ENCODE measurements around the gene AP1S3.

AP1S3 gene

DNA sequence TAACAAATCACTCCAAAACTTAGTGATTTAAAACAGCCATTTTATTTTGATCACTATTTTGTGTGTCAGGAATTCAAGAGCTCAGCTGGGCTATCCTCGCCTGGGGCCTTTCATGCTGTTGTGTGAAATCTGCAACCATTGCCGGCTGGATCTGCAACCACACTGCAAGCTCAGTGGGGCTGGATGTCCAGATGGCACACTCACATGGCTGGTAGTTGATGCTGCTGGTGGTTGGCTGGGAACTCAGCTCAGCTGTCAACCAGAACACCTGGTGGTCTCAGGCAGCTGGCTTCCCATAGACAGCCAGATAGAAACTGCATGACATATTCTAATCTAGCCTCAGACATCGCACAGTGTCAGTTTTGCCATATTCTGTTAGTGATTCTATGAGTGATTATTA is 30.6 kb upstream of the AP1S3 start:
- no peaks in the 10 kb centered on the region for H3K27me3 ChIP-seq (replicated peaks; ENCODE audit: control insufficient read depth, insufficient read depth, low read length)
- no peak overlapping the region for H3K4me3 ChIP-seq (replicated peaks; ENCODE audit: low read depth, low read length)
- no peaks in the 10 kb centered on the region; the same call in none of the 2 replicates for H3K36me3 ChIP-seq (ENCODE audit: control insufficient read depth, insufficient read depth, low read length)
- DNase-seq (ENCODE audit: extremely low read depth, insufficient read length): no peak
- TF ChIP-seq, protein P1, sequence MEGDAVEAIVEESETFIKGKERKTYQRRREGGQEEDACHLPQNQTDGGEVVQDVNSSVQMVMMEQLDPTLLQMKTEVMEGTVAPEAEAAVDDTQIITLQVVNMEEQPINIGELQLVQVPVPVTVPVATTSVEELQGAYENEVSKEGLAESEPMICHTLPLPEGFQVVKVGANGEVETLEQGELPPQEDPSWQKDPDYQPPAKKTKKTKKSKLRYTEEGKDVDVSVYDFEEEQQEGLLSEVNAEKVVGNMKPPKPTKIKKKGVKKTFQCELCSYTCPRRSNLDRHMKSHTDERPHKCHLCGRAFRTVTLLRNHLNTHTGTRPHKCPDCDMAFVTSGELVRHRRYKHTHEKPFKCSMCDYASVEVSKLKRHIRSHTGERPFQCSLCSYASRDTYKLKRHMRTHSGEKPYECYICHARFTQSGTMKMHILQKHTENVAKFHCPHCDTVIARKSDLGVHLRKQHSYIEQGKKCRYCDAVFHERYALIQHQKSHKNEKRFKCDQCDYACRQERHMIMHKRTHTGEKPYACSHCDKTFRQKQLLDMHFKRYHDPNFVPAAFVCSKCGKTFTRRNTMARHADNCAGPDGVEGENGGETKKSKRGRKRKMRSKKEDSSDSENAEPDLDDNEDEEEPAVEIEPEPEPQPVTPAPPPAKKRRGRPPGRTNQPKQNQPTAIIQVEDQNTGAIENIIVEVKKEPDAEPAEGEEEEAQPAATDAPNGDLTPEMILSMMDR (IDR thresholded peaks at IDR 0.05; ENCODE audit: insufficient read depth, low read length, poor library complexity, severe bottlenecking): no peak

DNA sequence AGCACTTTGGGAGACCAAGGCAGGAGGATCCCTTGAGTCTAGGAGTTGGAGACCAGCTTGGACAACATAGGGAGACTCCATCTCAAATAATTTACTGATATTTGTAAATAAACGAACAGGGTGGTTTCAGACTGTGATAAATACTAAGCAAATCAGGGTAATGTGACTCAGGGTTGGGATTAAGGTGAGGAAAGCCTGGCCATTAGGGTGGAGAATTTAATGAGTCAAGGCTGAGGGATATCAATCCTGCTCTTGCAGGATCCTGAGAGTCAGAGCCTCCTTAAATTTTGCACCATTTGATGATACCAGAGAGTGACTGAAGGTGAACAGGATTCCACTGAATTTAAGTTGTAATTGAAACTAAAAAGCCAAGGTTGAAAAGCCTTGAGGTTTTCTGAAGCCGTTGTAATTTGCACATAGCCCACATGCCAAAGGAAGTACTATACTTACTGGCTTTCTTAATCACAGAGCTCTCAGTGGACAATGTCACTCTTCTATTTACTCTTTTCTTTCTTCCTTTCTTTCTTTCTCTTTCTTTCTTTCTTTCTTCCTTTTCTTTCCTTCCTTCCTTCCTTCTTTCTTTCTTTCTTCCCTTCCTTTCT is 28.6 kb upstream of the AP1S3 start:
- Histone ChIP-seq H3K27me3 (replicated peaks; ENCODE audit: control insufficient read depth, insufficient read depth, low read length) (no peaks in the 10 kb centered on the region), H3K4me3 (replicated peaks; ENCODE audit: low read depth, low read length) (no peak overlapping the region), H3K36me3 (ENCODE audit: control insufficient read depth, insufficient read depth, low read length) (no peaks in the 10 kb centered on the region; the same call in none of the 2 replicates)
- DNase-seq (ENCODE audit: extremely low read depth, insufficient read length): no peak
- TF ChIP-seq, protein P1 (IDR thresholded peaks at IDR 0.05; ENCODE audit: insufficient read depth, low read length, poor library complexity, severe bottlenecking): no peak

DNA sequence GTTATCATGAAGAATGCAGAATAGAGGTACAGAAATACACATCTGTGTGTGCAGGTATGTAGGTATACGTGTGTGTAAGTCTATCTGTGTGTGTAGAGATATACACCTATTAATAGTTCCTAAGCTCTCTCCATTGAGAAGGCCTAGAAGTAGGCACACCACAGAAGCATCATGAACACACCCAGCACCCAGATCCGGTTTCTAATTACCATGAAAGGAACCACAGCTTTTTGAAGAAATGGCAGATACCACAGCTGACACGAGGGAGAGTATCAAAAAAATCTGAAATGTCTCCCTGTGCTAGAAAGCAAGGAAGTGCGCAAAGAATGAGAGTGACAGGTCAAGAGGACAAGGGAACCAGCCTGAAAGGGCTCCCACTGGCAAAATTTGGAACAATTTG is 27.7 kb upstream of the AP1S3 start:
- TF ChIP-seq, protein P1 (IDR thresholded peaks at IDR 0.05; ENCODE audit: insufficient read depth, low read length, poor library complexity, severe bottlenecking): no peak
- H3K27me3 ChIP-seq (replicated peaks; ENCODE audit: control insufficient read depth, insufficient read depth, low read length): no peaks in the 10 kb centered on the region
- no peaks in the 10 kb centered on the region for H3K36me3 ChIP-seq (ENCODE audit: control insufficient read depth, insufficient read depth, low read length)
- no peak overlapping the region for H3K4me3 ChIP-seq (replicated peaks; ENCODE audit: low read depth, low read length)
- no peak for DNase-seq (ENCODE audit: extremely low read depth, insufficient read length)

DNA sequence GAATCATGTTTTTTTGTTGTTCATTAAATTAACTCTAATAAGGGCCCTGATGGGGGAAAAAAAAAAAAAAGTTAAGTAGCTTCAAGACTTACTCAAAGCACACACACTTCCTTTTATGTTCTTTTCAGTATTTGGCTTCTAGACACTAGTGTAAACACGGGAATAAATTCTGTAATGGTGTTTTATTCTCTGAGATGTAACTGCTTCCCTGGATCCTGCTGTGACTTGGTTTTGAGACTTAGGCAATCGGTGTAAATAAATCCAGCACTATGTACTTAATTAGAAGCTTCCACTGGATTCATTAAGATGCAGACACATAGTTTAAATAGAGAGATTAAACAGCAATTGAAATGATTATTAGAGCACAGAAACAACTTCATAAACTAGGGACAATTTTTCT is 26.1 kb upstream of the AP1S3 start:
- H3K36me3 ChIP-seq (ENCODE audit: control insufficient read depth, insufficient read depth, low read length): no peaks in the 10 kb centered on the region
- no peak for DNase-seq (ENCODE audit: extremely low read depth, insufficient read length)
- TF ChIP-seq, protein P1 (IDR thresholded peaks at IDR 0.05; ENCODE audit: insufficient read depth, low read length, poor library complexity, severe bottlenecking): no peak
- H3K4me3 ChIP-seq (replicated peaks; ENCODE audit: low read depth, low read length): no peak overlapping the region
- no peaks in the 10 kb centered on the region for H3K27me3 ChIP-seq (replicated peaks; ENCODE audit: control insufficient read depth, insufficient read depth, low read length)

DNA sequence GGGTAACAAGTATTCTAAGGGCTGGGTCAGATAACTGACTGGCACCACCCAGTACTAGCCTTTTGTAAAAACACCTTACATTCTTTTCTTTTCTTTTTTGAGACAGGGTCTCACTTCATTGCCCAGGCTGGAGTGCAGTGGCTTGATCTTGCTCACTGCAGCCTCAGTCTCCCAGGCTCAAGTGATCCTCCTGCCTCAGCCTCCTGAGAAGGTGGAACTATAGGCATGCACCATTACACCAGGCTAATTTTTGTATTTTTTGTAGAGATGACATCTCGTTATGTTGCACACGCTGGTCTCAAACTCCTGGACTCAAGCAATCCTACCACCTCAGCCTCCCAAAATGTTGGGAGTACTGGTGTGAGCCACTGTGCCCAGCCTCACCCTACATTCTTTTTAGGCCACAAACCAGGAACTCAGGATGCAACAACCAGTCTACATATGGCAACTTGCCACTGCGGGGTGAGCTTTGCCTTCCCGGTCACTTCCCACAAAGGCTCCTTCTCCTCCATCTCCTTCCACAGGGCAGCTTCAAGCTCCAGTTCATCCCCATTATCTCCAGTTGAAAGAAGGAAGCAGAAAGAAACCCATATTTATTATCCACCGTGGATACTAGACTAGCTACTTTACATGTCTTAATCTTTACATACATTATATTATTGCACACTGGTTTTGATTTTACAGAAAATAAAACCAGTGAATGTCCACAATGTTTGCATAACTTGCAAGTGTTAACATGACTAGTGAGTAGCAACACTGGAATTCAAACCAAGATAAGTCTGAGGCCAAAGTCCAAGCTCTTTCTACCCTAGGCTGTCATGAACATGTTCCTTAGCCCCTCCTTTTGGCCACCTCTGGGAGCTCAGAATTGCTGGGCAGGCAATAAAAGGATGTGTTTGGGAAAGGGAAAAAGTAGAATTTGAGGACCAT is 23.7 kb upstream of the AP1S3 start:
- no peak for DNase-seq (ENCODE audit: extremely low read depth, insufficient read length)
- no peaks in the 10 kb centered on the region for H3K27me3 ChIP-seq (replicated peaks; ENCODE audit: control insufficient read depth, insufficient read depth, low read length)
- H3K4me3 ChIP-seq (replicated peaks; ENCODE audit: low read depth, low read length): no peak overlapping the region
- H3K36me3 ChIP-seq (ENCODE audit: control insufficient read depth, insufficient read depth, low read length): no peaks in the 10 kb centered on the region
- TF ChIP-seq, protein P1 (IDR thresholded peaks at IDR 0.05; ENCODE audit: insufficient read depth, low read length, poor library complexity, severe bottlenecking): no peak
